SU-DHL-6 (cell line): ENCODE data around the gene PRLR.

Experiments
- H2AFZ ChIP-seq: fragments of 200-600 bp; sonication (generic); 2 replicates; pipeline ENCODE4 v1.6.1; 2014; ENCODE audit warnings: low read depth, mild to moderate bottlenecking, moderate library complexity, mixed read lengths, antibody characterized with exemption, low read length; ENCODE audit not compliant: severe bottlenecking
- H3F3A ChIP-seq: fragments of 200-600 bp; shearing (Covaris generic); 2 replicates; pipeline ENCODE4 v1.6.0; 2016; ENCODE audit warnings: antibody characterized with exemption, mild to moderate bottlenecking; ENCODE audit not compliant: insufficient read depth
- H3K27ac ChIP-seq: fragments of 200-600 bp; sonication (generic); 2 replicates; pipeline ENCODE4 v1.5.1; 2016; ENCODE audit warnings: low read depth, mild to moderate bottlenecking, low read length, moderate library complexity, mixed read lengths
- H3K27me3 ChIP-seq: fragments of 200-600 bp; sonication (generic), shearing (Covaris generic); 2 replicates; pipeline ENCODE4 v1.6.0; 2014; ENCODE audit warnings: mild to moderate bottlenecking, low read length
- H3K36me3 ChIP-seq: fragments of 200-600 bp; sonication (generic); 2 replicates; pipeline ENCODE4 v1.6.1; 2014; ENCODE audit warnings: mild to moderate bottlenecking, low read length, mixed read lengths
- H3K4me2 ChIP-seq: fragments of 300-600, 200-600 bp; shearing (Covaris generic), sonication (generic); 2 replicates; pipeline ENCODE4 v1.6.0; 2014; ENCODE audit warnings: low read length, low read depth, mild to moderate bottlenecking; ENCODE audit not compliant: poor library complexity, severe bottlenecking
- H3K4me3 ChIP-seq: fragments of 200-600 bp; sonication (generic); 2 replicates; pipeline ENCODE4 v1.5.1; 2014; ENCODE audit warnings: antibody characterized with exemption, low read length, mild to moderate bottlenecking, mixed read lengths; ENCODE audit not compliant: insufficient read depth, poor library complexity, severe bottlenecking
- H3K79me2 ChIP-seq: fragments of 200-600 bp; sonication (generic); 2 replicates; pipeline ENCODE4 v1.6.1; 2014; ENCODE audit warnings: mild to moderate bottlenecking, low read length, moderate library complexity; ENCODE audit not compliant: insufficient read depth
- H3K9ac ChIP-seq: fragments of 200-600 bp; sonication (generic); 2 replicates; pipeline ENCODE4 v1.7.0; 2014; ENCODE audit warnings: mild to moderate bottlenecking, low read length
- H3K9me2 ChIP-seq: fragments of 200-600 bp; sonication (generic); replicated peaks from 2 replicates; pipeline ENCODE4 v1.6.1; 2014; ENCODE audit warnings: low read length; ENCODE audit not compliant: insufficient read depth
- H3K9me3 ChIP-seq: fragments of 200-600 bp; sonication (generic); 2 replicates; pipeline ENCODE4 v1.6.1; 2014; ENCODE audit warnings: low read length, mixed read lengths; ENCODE audit not compliant: insufficient read depth
- H4K20me1 ChIP-seq: fragments of 200-600 bp; sonication (generic); 2 replicates; pipeline ENCODE4 v1.6.1; 2014; ENCODE audit warnings: low read depth, mild to moderate bottlenecking, antibody characterized with exemption, low read length, moderate library complexity, mixed read lengths
- CTCF ChIP-seq: fragments of 200-600 bp; sonication (generic); IDR thresholded peaks from one replicate; pipeline ENCODE4 v1.5.1; 2017; ENCODE audit warnings: antibody characterized with exemption, mild to moderate bottlenecking, low read length, moderate library complexity; ENCODE audit not compliant: insufficient read depth, poor library complexity, severe bottlenecking
- EZH2phosphoT487 ChIP-seq: fragments of 200-600 bp; sonication (generic), shearing (Covaris generic); conservative IDR thresholded peaks from 2 replicates; pipeline ENCODE4 v1.6.1; 2018; ENCODE audit warnings: mild to moderate bottlenecking, antibody characterized with exemption, low read length, moderate library complexity, mixed read lengths

The PRLR gene

GRCh38 chr5:35209862-35210261, 20.4 kb downstream of the PRLR start:
- no peaks in the 10 kb centered on the region for H3K27me3 ChIP-seq
- H3K4me2 ChIP-seq, result no peak overlapping the region
- no peak overlapping the region for H3K9ac ChIP-seq
- no peaks in the 10 kb centered on the region for H3K79me2 ChIP-seq
- H3K9me3 ChIP-seq, result no peaks in the 10 kb centered on the region
- H4K20me1 ChIP-seq, result no peaks in the 10 kb centered on the region
- H3K9me2 ChIP-seq, result no peaks in the 10 kb centered on the region
- H3K4me3 ChIP-seq, result no peak overlapping the region
- no peak overlapping the region for H2AFZ ChIP-seq
- no peak overlapping the region for H3K27ac ChIP-seq
- H3K36me3 ChIP-seq, result no peaks in the 10 kb centered on the region
- H3F3A ChIP-seq, result no peaks in the 10 kb centered on the region
- TF ChIP-seq CTCF (no peak), EZH2phosphoT487 (no peak)

- Histone ChIP-seq H3K79me2 (no peaks in the 10 kb centered on the region), H3K27me3 (no peaks in the 10 kb centered on the region), H4K20me1 (no peaks in the 10 kb centered on the region), H2AFZ (no peak overlapping the region), H3K4me3 (no peak overlapping the region), H3F3A (no peaks in the 10 kb centered on the region), H3K9me3 (no peaks in the 10 kb centered on the region), H3K9me2 (no peaks in the 10 kb centered on the region), H3K27ac (no peak overlapping the region), H3K36me3 (no peaks in the 10 kb centered on the region), H3K4me2 (no peak overlapping the region), H3K9ac (no peak overlapping the region)
- TF ChIP-seq CTCF, result no peak
- no peak for TF ChIP-seq EZH2phosphoT487
Observed at GRCh38 chr5:35205606-35206005, 24.7 kb downstream of the PRLR start.

GRCh38 chr5:35205186-35205585, 25.1 kb downstream of the PRLR start:
- no peaks in the 10 kb centered on the region for H4K20me1 ChIP-seq
- H3K36me3 ChIP-seq, result no peaks in the 10 kb centered on the region
- H3K79me2 ChIP-seq, result no peaks in the 10 kb centered on the region
- no peak overlapping the region for H3K4me3 ChIP-seq
- no peak overlapping the region for H2AFZ ChIP-seq
- no peak overlapping the region for H3K27ac ChIP-seq
- no peaks in the 10 kb centered on the region for H3K9me3 ChIP-seq
- H3K4me2 ChIP-seq, result no peak overlapping the region
- no peaks in the 10 kb centered on the region for H3K27me3 ChIP-seq
- H3K9me2 ChIP-seq, result no peaks in the 10 kb centered on the region
- H3F3A ChIP-seq, result no peaks in the 10 kb centered on the region
- TF ChIP-seq EZH2phosphoT487, result no peak
- H3K9ac ChIP-seq, result no peak overlapping the region

GRCh38 chr5:35203403-35203802, 26.9 kb downstream of the PRLR start:
- no peaks in the 10 kb centered on the region for H3K9me2 ChIP-seq
- H3K9ac ChIP-seq, result no peak overlapping the region
- no peak overlapping the region for H3K4me2 ChIP-seq
- H2AFZ ChIP-seq, result no peak overlapping the region
- TF ChIP-seq EZH2phosphoT487, result no peak
- TF ChIP-seq CTCF, result no peak
- H3K27ac ChIP-seq, result no peak overlapping the region
- H3K4me3 ChIP-seq, result no peak overlapping the region
- no peaks in the 10 kb centered on the region for H3F3A ChIP-seq
- no peaks in the 10 kb centered on the region for H3K9me3 ChIP-seq
- H3K27me3 ChIP-seq, result no peaks in the 10 kb centered on the region
- H3K36me3 ChIP-seq, result no peaks in the 10 kb centered on the region
- no peaks in the 10 kb centered on the region for H4K20me1 ChIP-seq
- no peaks in the 10 kb centered on the region for H3K79me2 ChIP-seq
